Medulla oblongata (tissue), 1 donor: Measurements from ENCODE around the gene WBP2NL.
"Not testable (repeated sequence)": the region's sequence is repeated elsewhere in the genome, so short reads cannot be mapped to it uniquely, and the experiment has no call there.

ENCODE experiments used
- DNase-seq: peaks from one replicate; pipeline ENCODE4 v3.0.0-alpha.2; 2015; ENCODE audit errors: extremely low spot score

The WBP2NL gene

DNA sequence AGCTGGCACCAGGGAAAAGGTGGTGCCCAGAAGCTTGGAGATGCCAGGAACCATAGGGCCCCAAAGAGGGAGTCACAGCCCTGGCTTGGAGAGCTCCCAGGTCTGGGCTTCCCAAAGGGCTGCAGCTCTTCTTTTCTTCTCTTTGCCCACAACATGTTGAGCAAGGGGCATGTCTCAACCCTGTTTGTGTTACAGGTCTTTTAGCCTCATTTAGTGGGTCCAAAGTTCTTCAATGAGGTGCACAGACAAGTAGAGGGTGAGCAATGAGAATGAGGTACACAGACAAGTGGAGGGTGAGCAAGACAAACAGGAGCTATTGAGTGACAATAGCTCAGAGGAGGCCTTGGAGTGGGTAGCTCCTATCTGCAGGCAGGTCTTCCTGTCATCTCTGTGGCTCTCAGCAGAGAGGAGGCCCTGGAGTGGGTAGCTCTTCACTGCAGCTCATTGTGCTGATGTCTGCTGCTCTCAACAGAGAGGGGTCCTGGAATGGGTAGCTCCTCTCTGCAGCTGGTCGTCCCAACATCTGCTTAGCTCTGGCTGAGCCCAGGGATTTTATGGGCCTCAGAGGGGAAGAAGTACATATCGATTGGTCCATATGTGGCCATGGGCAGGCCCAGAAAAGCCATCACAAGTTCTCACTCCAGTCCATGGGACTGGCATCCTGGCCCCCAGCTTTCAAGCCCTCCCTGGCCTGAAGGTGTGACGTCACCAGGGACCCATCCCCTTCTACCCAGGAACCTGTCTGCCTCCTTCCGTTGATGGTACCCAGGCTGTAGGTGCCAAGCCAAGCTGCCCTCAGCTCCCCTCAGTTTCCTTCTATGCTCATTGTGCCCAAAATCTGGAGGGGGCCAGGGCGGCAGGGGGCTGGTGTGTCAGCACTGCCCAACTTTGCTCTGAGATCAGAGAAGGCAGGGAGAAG is 34.9 kb downstream of the WBP2NL start:
- DNase-seq: no peak

DNA sequence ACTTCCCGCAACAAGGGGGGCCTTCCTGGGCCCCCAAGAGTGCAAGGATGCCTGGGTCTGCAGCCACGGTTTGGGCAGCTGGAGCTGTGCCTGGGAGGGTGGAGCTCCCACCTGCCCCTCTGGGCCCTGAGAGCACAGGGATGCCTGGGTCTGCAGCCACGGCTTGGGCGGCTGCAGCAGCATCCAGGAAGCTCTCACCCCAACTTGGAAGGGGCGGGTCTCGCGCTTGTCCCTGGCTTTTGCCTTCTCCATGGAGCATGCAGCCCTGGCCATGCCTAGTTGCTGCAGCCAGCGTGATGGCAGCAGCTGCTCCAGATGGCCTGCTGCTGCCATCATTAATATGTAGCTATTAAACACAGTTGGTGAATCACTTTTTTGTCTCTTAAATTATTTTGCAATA is 36.7 kb downstream of the WBP2NL start:
- DNase-seq: no peak

DNA sequence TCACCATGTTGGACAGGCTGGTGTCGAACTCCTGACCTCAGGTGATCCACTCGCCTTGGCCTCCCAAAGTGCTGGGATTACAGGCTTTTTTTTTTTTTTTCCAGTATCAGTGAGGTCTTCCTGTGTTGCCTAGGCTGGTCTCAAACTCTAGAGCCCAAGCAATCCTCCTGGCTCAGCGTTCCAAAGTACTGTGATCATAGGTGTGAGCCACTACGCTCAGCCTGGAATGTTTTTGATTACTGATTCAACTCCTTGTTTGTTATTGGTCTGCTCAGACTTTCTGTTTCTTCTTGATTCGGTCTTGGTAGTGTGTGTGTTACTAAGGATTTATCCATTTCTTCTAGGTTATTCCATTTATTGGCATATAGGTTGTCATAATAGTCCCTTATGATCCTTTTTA is 40.7 kb downstream of the WBP2NL start:
- DNase-seq: no peak

DNA sequence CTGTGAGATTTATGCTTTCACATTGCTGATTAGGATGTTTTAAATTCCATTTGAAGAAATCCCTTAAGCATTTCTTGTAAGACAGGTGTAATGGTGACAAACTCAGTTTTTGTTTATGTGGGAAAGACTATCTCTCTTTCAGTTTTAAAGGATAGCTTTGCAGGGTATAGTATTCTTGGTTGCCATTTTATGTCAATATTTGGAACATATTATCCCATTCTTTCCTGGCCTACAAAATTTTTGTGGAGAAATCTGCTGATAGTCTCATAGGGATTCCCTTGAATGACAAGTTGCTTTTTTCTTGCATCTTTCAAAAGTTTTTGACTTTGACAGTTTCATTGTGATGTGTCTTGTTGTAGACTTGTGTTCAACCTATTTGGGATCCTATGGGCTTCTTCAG is 43.2 kb downstream of the WBP2NL start:
- no peak for DNase-seq

DNA sequence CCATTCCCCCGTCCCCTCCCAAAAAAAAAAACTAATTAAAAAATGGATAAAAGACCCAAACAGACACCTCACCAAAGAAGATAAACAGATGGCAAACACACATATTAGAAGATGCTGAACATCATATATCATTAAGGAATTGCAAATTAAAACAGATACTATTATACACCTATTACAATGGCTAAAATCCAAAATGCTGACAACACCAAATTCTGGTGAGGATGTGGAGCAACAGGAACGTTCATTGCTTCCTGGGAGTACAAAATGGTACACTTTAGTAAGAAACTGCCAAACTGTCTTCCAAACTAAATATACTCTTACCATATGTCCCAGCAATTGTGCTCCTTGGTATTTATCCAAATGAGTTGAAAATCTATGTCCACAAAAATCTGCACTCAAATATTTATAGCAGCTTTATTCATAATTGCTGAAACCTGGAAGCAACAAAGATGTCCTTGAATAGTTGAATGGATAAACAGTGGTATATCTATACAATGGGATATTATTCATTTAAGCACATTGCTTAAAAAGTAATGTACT is 52.1 kb downstream of the WBP2NL start:
- no peak for DNase-seq

DNA sequence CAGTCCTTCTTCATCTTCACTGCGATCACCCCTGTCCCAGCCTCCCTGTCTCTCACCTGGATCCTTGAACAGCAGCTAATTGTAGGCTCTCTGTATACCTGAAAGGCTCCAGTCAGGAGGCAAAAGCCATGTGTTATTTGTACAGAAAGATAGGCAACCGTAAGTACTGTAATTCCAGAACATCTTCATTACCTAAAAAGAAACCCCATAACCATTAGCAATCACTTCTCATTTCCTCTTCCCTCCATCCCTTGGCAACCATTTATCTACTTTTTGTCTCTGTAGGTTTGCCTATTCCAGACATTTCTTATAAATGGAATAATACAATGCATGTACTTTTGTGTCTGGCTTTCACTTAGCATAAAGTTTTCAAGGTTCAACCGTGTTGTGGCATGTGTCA is 54.2 kb downstream of the WBP2NL start:
- DNase-seq: no peak

DNA sequence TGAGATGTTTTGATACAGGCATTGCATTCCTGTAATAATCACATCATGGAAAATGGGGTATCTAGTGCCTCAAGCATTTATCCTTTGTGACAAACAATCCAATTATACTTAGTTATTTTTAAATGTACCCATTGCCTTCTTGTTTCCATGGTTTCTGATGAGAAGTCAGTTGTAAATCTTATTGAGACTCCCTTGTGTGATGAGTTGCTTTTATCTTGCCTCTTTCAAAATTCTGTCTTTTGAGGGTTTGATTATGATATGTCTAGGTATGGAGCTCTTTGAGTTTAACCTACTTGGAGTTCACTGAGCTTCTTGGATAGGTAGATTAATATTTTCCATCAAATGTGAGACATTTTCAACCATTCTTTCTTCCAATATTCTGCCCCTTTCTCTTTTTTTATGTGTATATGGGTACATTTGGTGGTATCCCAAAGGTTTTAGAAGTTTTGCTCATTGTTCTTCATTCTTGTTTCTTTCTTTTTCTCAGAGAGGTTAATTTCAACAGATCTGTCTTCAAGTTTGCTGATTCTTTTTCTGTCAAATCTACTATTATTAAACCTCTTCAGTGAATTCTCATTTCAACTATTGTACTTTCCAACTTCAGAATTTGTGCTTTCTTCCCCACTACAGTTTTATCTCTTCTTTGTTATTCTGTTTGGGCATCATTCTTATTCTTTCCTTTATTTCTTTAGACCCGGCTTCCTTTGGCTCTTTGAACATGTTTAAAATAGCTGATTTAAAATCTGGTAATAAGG is 58.3 kb downstream of the WBP2NL start:
- DNase-seq: no peak

DNA sequence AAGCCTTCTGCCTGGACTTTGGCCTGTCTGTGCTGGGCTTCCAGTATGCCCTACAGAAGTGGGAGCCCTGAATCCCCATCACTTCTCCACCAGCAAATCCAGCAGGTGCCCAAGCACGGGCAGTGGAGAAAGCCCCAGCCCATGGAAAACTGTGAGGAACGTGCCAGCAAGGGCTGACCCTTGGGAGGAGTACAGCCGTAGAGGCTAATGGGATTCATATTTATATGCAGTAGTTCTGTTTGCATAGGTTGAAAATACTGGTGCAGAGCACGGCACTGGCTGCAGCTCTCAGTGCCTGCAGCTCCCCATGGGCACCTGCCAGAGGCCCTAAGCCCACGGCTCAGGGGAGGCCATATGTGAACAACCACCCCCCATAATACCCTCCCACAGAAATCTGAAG is 61.9 kb downstream of the WBP2NL start:
- no peak for DNase-seq

DNA sequence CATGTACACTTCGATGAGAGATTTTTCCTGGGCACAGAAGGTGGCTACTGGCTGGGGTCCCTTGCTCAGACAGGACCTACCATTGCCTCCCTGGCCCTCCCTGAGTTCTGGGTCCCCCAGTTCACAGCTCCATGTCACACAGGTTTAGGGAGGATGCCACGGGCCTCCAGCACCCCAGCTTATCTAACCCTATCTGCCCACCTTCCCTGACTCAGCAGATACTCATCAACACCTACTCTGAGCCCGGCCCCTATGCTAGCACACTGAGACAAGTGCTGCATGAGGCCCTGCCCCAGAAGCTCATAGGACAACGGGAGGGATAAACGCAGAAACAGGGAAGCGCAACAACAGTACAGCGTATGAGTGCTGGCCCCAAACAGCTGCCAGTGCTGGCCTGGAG is 62.5 kb downstream of the WBP2NL start:
- no peak for DNase-seq

DNA sequence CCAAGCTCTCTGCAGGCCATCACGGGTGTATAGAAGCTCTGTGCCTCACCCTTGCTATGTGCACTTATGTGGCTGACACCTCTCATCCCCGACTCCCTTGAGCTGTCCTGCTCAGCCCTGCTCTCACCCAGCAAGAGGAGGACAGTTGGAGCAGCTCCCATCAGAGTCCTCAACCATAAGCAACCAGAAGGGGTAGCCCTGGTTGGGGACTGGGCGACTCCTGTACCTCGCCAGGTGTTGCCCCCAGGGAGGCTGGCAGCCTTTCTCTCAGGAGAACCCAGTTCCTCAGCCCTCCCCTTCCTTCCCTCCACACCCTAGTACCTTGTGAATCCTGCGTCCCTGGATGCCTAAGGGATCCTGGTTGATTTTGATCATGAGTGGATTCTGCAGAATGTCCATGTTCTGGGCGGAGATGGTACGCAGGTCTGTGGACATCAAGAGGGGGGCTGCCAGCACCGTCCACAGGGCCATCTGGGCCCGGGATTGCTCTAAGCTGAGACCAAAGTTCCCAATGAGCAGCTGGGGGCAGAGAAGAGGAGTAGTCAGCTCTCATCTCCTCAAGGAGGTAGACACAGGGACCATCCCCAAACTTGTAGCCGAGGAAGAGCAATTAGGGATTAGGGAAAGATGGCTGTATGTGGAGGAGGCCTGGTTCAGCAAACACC is 64.0 kb downstream of the WBP2NL start:
- DNase-seq: no peak

DNA sequence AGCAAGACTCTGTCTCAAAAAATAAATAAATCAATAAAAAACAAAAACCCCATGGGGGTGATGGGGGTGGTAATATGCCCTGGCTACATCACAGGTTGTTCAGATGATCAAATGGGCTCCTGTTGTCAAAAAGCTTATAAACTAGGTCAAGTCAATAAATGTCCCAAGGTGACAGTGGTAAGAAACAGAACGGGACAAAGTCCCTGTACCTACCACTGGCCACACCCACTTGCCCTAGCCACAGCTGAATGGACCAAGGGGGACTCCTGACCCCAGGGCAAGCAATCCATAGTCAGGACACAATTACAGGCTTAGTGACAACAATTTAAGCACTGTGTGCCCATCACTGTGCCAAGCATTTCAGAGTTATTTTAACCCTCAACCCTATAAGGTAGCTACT is 66.0 kb downstream of the WBP2NL start:
- no peak for DNase-seq

DNA sequence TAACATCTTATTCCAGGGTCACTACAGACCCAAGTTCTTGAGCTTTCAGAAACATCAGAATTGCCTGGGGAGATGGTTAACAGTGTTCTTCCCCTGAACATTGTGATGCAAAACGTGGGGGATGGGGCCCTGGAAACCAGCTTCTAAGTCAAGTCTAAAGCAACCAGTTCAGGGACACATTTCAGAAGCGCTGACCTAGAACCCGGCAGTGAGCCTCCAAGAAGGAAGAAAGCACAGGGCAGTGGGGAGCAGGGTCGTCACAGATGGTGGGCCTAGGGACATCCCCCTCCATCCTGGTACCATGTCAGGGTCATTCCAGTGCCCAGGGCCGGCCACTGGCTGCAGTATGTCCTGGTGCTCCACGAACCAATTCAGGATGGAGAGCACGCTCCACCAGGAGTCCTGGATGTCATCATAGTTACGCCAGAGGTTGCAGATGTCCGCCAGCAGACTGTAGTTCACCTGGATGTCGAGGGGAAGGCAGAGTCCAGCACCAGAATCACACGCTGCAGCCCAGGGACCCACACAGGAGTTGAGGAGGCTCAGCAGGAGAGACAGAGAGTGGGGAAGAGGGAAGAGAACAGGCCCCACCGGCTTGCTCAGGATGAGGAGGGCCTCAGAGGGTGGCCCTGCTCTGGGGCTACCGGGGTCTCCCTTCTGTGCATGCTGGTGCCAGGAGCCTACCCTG is 67.0 kb downstream of the WBP2NL start:
- no peak for DNase-seq

DNA sequence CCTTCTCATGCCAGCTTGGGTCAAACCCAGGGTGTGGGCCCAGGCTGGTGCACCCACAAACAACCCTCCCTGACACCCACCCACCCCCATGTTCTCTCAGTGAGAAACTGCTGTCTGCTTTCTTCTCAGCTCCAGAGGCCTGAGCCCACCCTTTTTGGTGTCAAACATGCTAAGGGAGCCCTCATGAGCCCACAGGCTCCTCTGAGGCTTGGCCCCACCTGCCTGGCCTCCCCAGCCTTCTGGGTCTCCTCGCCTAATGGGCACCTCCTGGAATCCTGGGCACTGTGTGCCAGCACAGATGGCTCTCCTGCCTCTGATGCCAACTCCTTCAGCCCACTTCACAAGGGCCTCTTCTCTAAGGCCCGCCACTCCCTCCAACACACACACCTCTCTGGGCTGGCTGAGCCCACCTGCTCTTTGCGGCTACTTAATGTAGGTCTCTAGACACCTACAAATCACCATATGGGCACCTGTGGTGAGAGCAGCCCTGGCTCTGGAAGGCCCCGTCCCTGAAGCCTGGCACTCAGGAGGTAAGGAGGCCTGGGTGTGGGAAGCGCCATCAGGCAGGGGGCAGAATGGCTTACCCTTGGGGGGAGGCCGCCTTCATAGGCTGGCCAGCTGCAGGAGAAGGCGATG is 67.7 kb downstream of the WBP2NL start:
- DNase-seq: no peak

DNA sequence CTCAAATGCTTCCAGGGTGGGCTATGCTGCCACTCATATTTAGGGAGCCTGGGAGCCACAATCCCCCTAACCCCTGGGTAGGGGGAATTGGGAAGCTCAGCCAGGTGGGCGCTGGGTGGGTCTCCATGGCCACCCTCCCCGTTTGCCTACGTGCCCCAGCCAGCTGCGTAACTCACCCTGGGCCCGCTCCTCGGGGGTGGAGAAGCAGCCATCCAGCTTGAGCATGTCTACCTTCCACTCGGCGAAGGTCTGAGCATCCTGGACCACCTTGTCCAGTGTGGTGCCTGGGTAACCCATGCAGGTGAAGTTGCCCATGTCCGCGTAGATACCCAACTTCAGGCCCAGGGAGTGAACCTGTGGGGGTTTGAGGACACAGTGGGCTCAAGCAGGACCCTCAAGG is 68.3 kb downstream of the WBP2NL start:
- DNase-seq: no peak

DNA sequence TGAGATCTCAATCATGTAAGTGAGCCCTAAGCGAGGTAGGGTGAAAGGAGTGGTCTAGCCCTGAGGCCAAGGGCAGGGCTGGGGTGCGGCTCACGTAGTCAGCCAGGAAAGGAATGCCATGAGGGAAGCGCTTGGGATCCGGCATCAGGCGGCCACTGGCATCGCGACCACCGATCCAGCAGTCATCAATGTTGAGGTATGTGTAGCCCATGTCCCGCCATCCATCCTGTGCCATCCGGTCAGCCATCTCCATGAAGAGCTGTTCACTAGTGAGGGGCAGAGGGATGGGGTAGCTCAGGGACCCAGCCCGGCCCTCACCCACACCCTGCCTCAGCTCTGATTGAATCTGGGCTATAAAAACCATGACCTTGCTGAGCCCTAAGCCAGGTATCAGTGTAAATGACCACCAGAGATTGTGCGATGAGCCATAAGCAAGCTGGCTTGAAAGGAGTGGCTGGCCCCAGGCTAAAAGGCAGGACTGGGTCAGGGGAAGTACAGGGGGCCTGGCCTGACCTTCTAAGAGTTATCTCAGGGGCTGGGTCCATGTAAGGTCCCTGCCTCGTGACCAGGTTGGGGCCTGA is 69.2 kb downstream of the WBP2NL start:
- no peak for DNase-seq

DNA sequence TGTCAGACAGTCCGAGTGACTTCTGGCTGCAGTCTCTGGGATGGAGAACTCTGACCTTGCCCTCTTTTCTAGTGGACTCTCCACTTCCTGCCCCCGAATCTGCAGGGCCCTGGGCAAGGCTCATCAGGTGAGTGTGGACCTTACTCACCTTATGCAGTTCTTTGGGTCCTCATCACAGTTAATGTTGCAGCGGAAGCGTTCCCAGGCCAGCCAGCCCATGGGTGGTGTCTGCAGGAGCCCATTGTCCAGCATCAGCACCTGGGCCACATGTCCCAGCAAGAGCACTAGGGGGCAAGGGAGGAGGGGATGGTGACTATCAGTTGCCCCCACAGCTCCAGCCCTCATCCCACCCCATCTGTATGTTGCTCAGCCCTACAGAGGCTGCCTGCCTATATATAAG is 69.7 kb downstream of the WBP2NL start:
- no peak for DNase-seq

DNA sequence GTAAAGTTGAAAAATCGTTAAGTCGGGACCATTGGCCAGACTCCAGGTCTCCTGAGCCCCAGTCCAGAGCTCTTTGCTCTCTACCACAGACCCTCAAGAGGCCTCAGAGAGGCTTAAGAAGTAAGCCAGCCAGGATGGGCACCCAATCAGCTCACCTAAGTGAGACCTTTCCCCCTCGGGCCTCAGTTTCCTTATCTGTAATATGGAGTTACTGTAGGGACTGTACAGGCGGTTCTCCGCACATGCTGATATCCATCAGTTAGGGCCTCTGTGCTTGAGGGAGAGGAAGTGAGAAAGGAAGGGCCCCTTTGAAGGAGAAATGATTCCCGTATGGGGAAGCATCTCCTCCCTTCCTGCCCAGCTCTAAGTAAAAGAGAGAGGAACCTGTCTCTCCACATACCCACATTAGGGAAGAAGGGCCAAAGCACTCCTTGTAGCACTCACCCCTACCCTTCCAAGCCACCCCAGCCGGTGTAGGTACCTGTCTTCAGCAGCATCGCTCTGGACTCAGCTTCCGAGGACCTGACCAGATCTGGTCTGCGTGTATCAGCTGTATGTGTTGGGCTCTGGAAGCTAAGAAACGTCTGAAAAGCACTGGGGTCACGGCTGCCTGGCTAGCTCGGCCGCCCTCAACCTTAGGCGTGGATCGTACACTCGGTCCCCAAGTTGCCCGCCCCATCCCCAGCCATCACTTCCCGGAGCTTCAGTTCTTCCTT is 71.4 kb downstream of the WBP2NL start:
- DNase-seq: peak; percentile 76

DNA sequence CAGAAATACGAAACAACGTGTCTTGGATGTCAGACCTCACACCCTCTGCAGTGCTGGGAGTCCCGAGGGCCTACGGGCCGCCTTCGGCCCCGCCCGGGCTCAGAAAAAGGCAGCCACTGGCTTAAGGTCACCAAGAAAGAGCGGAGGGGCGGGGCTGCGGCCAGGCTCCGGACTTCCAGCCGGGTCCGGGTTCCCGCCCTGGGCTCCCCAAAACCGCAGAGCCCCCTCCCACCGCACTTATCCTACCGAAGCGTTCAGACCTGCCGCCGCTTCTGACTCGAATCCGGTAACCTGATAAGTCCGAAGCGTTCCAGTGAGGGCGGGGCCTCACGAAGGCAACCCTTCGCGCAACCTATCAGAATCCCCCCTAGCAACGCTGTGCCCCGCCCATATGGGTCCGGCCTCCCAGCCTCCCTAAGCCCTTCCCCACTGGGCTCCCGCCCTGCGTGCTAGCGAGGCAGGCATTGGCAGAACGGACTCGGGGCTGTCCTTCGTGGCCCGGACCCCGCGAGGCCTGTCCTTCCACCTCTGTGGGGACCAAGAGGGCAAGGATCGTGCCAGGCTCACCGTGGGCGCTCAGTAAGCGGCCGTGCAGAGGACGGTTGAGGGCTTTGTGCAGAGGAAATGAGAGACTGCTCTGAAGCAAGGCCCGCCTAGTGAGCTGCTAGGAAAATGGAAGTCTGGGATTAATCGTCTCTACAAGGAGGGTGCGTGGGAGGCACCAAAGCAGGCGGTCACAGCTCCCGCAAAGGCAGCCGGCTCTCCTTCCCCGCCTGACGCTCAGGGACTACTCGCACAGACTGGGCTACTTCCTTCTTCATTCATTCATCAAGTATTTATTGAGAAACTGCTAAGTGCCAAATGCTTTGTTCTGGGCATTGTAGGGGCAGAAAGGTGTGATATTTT is 72.2 kb downstream of the WBP2NL start, which contains the start of gene NAGA:
Gene NAGA (minus strand): TSS at position 296 of the 906 bp plus-strand sequence. CDS start 515 bp downstream, outside the sequence.
- DNase-seq: peak; percentile 96

DNA sequence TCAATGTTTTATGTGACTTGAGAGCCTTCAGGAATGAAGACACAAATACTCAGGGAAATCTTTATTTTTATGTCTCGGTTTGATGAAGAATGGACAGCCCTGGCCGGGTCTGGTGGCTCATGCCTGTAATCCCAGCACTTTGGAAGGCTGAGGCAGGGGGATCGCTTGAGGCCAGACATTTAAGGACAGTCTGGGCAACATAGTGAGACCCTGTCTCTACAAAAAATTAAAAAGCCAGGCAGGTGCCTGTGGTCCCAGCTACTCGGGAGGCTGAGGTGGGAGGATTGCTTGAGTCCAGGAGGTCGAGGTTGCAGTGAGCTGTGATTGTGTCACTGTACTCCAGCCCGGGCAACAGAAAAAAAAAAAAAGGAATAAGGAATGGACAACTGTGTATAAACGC is 72.9 kb downstream of the WBP2NL start:
- not testable (repeated sequence) for DNase-seq
